GM12891 (cell line): Measurements from ENCODE around the gene TADA1.

Experiments
- PAX5 ChIP-seq: IDR thresholded peaks from 2 replicates; pipeline ENCODE4 v1.6.1; 2011; ENCODE audit warnings: low read length, moderate library complexity, mild to moderate bottlenecking; ENCODE audit not compliant: insufficient read depth, severe bottlenecking
- POLR2A ChIP-seq: IDR thresholded peaks from 2 replicates; pipeline ENCODE4 v1.6.1; 2011; ENCODE audit warnings: low read depth, low read length, control low read depth
- POLR2AphosphoS5 ChIP-seq: IDR thresholded peaks from 2 replicates; pipeline ENCODE4 v1.6.1; 2011; ENCODE audit warnings: low read depth, low read length, control low read depth
- SPI1 ChIP-seq: IDR thresholded peaks from 2 replicates; pipeline ENCODE4 v1.6.1; 2011; ENCODE audit warnings: low read depth, low read length, control low read depth
- TAF1 ChIP-seq: IDR thresholded peaks from 2 replicates; pipeline ENCODE4 v1.6.1; 2011; ENCODE audit warnings: low read depth, low read length, control low read depth

GRCh38 chr1:166875302-166875733, 746 bp downstream of the TADA1 start:
- TF ChIP-seq POLR2AphosphoS5 (no peak), POLR2A (no peak), SPI1 (no peak), TAF1 (no peak), PAX5 (no peak)
